Psoas muscle (tissue), 8 donors: ENCODE results near the gene UMAD1. TPM values are rescaled to one million over a fixed set of nuclear protein-coding genes. Genes with fewer than 3 reads are reported as not detected.
A peak's percentile ranks its signal among the peaks of the same experiment; 100 is the strongest.
"Not testable (repeated sequence)": the region's sequence is repeated elsewhere in the genome, so short reads cannot be mapped to it uniquely, and the experiment has no call there.

Experiments
- ATAC-seq, 4 donors: fragments of 200-7000 bp; cut with Tn5 transposase; one replicate each; pipeline ENCODE4 v1.9.1; 2020; ENCODE audit warnings: moderate library complexity in 3 of 4, mild to moderate bottlenecking in 2 of 4
- DNase-seq, 2 donors: peaks; one replicate each; pipeline ENCODE4 v3.0.0-alpha.2; 2020
- H3K27ac ChIP-seq: fragments of 200-600 bp; one replicate; pipeline ENCODE4 v1.8.0; 2022
- H3K27me3 ChIP-seq, 3 donors: fragments of 200-600 bp in 1 of 3; one replicate each; pipeline versions ENCODE4 v1.6.1 to v1.8.0; 2013 to 2022; ENCODE audit warnings: low read length in 2 of 3, mild to moderate bottlenecking in 2 of 3, moderate library complexity in 1 of 3; ENCODE audit not compliant: insufficient read depth in 3 of 3
- H3K36me3 ChIP-seq, 2 donors: fragments of 200-600 bp in 1 of 2; one replicate each; pipeline versions ENCODE4 v1.6.1 to v1.8.0; 2013 to 2022; ENCODE audit warnings: low read depth in 1 of 2, mild to moderate bottlenecking in 1 of 2, moderate library complexity in 1 of 2; ENCODE audit not compliant: insufficient read depth in 1 of 2
- H3K4me1 ChIP-seq: fragments of 200-600 bp; one replicate; pipeline ENCODE4 v1.8.0; 2022
- H3K4me3 ChIP-seq: fragments of 200-600 bp; one replicate; pipeline ENCODE4 v1.8.0; 2022; ENCODE audit warnings: mild to moderate bottlenecking
- H3K9me3 ChIP-seq: fragments of 200-600 bp; one replicate; pipeline ENCODE4 v1.8.0; 2022
- CTCF ChIP-seq: fragments of 200-600 bp; IDR thresholded peaks from one replicate; pipeline ENCODE4 v1.8.0; 2022; ENCODE audit warnings: antibody characterized with exemption
- WGBS, 3 donors: extraction: QIAGEN DNeasy Blood & Tissue Kit; methylation state at CpG; one replicate each; pipeline versions ENCODE4 v1.1.6 to v1.1.7; 2013; 5-methylcytosine and 5-hydroxymethylcytosine counted together
- intact Hi-C, 2 donors: fragments of 100-400 bp; cut with DNase I; formaldehyde crosslinking; loops; one replicate each; pipeline versions ENCODE4 v1.11.0 to v1.14.2; 2022
- polyA plus RNA-seq, 3 donors: library from polyadenylated mRNA; stranded (reverse); fragments of 200-250 nt; gene quantifications; one replicate each; pipeline ENCODE4 v1.2.3, GENCODE V29; 2013
- total RNA-seq, 4 donors: library from RNA; stranded (reverse); fragmentation: NEBNext Ultra II Directional in 2 of 4; extraction: Animal tissue kit (Norgen Biotek cat#: 25700) in 2 of 4; gene quantifications; one replicate each; pipeline versions ENCODE4 v1.2.1 to v1.2.4, GENCODE V29; 2021 to 2023
- donor health status: healthy with polysubstance abuse.
- donor health status: DM: no; HTN: no; CAD: no; lungs with moderate emphysema.
- donor health status: Bipolar disorder and iron deficiency.
- donor health status: healthy.
- donor health status: DM: yes; HTN: yes; CAD: no.
- donor health status: DM: no; HTN: no; CAD: no.
- donor health status: DM: no; HTN: no; CAD: no.
- donor health status: DM: yes; HTN: yes; CAD: no.

UMAD1 gene
- total and polyA plus RNA-seq, 7 donors: 6.2 to 19.1 (median 12.3) TPM

DNA sequence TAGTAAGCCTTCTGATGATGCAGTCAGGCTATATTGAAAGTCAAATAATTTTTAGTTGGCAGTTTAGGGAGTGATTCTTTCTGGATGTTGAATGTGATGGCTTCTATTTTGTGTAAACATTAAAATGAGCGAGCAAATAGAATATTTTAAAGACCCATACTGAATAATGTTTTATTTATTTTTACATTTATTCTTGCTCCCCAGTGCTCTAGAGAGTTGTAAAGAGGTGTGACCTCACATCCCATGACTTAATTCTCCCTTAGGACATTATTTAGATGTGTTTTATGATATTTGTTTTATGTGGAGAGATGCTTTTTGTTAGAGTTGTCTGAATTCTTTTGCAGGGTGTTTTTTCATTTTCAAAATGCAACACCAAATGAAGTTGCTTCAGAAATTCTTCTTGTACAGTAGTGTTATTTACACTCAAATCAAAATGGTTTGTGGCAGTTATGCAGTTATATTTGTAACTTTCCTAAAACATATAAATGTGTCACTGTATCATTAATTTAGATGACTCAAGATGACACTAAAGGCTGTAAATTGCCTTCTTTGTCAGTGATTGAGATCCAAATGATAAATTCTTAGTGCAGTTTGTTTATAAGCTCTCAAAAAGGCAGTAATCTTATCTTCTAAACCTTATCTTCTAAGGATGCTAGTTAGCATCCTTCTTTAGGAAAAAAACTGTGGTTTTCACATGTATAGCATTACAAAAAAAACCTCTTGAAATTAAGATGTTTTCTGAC, 12.4 kb downstream of the UMAD1 start:
- no peak overlapping the region for H3K4me3 ChIP-seq
- peaks cover 5% of the 10 kb centered on the region for H3K9me3 ChIP-seq
- TF ChIP-seq CTCF: no peak
- 86 to 91% (median 88%) methylated on average over 1 of the region's 1 CpG for WGBS, 3 donors
- H3K27ac ChIP-seq: no peak overlapping the region
- no peak for ATAC-seq
- no peak for DNase-seq
- H3K27me3 ChIP-seq: no peaks in the 10 kb centered on the region
- H3K4me1 ChIP-seq: peaks cover 3% of the 10 kb centered on the region
- intact Hi-C loops: no loop called here
- no peaks in the 10 kb centered on the region for H3K36me3 ChIP-seq

- Histone ChIP-seq H3K4me3 (no peak overlapping the region), H3K36me3 (no peaks in the 10 kb centered on the region), H3K9me3 (peaks cover 5% of the 10 kb centered on the region), H3K27ac (no peak overlapping the region), H3K27me3 (no peaks in the 10 kb centered on the region), H3K4me1 (peaks cover 3% of the 10 kb centered on the region)
- peak; percentile 34 for TF ChIP-seq CTCF
- WGBS, 3 donors: 63 to 73% (median 69%) methylated on average over 3 of the region's 3 CpGs
- peak in 1 of 4 donors; percentile 21 for ATAC-seq
- intact Hi-C loops: no loop called here
- no peak for DNase-seq
Measured at GRCh38 chr7:7653593-7654187, 13.1 kb downstream of the UMAD1 start.

- intact Hi-C loops: no loop called here
- ATAC-seq (peak in 3 of 4 donors; percentile 37 to 71 (median 59)), DNase-seq (no peak)
- Histone ChIP-seq H3K36me3 (no peaks in the 10 kb centered on the region), H3K27ac (no peak overlapping the region), H3K27me3 (no peaks in the 10 kb centered on the region), H3K4me3 (no peak overlapping the region), H3K9me3 (peaks cover 9% of the 10 kb centered on the region), H3K4me1 (peaks cover 3% of the 10 kb centered on the region)
- no peak for TF ChIP-seq CTCF
- WGBS, 3 donors: 55 to 58% (median 57%) methylated on average over 4 of the region's 4 CpGs
Measured at GRCh38 chr7:7654964-7655715, 14.6 kb downstream of the UMAD1 start.

DNA sequence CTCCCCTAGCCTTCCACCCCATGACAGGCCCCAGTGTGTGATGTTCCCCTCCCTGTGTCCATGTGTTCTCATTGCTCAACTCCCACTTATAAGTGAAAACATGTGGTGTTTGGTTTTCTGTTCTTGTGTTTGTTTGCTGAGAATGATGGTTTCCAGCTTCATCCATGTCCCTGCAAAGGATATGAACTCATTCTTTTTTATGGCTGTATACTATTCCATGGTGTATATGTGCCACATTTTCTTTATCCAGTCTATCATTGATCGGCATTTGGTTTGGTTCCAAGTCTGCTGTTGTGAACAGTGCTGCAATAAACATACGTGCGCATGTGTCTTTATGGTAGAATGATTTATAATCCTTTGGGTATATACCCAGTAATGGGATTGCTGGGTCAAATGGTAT, 15.9 kb downstream of the UMAD1 start:
- H3K4me1 ChIP-seq, H3K27me3 ChIP-seq, H3K27ac ChIP-seq, H3K4me3 ChIP-seq, ATAC-seq, intact Hi-C loops, H3K36me3 ChIP-seq, DNase-seq, H3K9me3 ChIP-seq: not testable (repeated sequence)
- WGBS, 3 donors: 97 to 100% (median 98%) methylated on average over 3 of the region's 3 CpGs

DNA sequence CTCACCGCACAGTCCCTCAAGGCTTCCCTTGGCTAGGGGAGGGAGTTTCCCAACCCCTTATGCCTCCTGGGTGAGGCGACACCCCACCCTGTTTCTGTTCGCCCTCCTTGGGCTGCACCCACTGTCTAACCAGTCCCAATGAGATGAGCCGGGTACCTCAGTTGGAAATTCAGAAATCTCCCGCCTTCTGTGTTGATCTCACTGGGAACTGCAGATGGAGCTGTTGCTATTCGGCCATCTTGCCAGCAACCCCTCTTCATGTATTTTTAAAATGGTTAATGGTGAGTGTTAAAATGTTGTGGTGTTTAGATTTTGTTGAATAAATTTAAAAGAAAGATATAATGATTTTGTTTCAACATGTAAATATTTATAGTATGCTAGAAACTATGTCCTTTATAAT, 22.0 kb downstream of the UMAD1 start:
- no peaks in the 10 kb centered on the region for H3K36me3 ChIP-seq
- WGBS, 3 donors: 83 to 87% (median 87%) methylated on average over 6 of the region's 6 CpGs
- no peaks in the 10 kb centered on the region for H3K4me1 ChIP-seq
- H3K4me3 ChIP-seq: no peak overlapping the region
- peaks cover 5% of the 10 kb centered on the region for H3K9me3 ChIP-seq
- H3K27ac ChIP-seq: no peak overlapping the region
- peak; percentile 20 for TF ChIP-seq CTCF
- ATAC-seq: peak in 1 of 4 donors; percentile 27
- intact Hi-C loops: no loop called here
- no peak for DNase-seq
- H3K27me3 ChIP-seq: no peaks in the 10 kb centered on the region
